GM10266 (cell line): ENCODE data around the gene GPR89A.
"Not testable (repeated sequence)": the region's sequence is repeated elsewhere in the genome, so short reads cannot be mapped to it uniquely, and the experiment has no call there.

Source experiments
- DNase-seq: peaks from one replicate; pipeline ENCODE4 v3.0.0; 2012; ENCODE audit errors: extremely low spot score
- TF ChIP-seq, protein P1 (sequence below): IDR thresholded peaks from 2 replicates; pipeline ENCODE4 v1.5.1; 2012; ENCODE audit warnings: mild to moderate bottlenecking, low read depth; ENCODE audit not compliant: control insufficient read depth, insufficient read depth; ENCODE audit errors: missing control alignments

GPR89A gene

DNA sequence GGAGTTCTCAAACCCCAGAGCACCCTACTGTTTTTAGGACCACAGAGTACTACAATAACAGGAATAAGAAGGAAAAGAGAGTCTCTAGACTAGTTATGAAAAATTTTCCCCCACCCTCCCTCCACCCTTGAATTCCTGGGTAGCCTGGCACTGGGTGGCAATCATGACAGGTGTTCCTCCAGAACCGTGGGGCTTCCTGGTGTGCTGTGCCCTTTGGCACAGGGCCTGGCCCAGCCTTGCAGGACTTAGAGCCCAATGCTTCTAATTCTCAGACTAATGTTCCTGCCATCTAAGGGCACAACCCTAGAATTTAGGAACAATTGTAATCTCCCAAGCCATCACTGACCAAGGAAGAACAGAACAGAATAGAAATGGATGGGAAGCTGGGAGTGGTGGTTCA lies 110.0 kb downstream of the GPR89A start:
- no peak for DNase-seq
- TF ChIP-seq, protein P1, sequence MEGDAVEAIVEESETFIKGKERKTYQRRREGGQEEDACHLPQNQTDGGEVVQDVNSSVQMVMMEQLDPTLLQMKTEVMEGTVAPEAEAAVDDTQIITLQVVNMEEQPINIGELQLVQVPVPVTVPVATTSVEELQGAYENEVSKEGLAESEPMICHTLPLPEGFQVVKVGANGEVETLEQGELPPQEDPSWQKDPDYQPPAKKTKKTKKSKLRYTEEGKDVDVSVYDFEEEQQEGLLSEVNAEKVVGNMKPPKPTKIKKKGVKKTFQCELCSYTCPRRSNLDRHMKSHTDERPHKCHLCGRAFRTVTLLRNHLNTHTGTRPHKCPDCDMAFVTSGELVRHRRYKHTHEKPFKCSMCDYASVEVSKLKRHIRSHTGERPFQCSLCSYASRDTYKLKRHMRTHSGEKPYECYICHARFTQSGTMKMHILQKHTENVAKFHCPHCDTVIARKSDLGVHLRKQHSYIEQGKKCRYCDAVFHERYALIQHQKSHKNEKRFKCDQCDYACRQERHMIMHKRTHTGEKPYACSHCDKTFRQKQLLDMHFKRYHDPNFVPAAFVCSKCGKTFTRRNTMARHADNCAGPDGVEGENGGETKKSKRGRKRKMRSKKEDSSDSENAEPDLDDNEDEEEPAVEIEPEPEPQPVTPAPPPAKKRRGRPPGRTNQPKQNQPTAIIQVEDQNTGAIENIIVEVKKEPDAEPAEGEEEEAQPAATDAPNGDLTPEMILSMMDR, result no peak

DNA sequence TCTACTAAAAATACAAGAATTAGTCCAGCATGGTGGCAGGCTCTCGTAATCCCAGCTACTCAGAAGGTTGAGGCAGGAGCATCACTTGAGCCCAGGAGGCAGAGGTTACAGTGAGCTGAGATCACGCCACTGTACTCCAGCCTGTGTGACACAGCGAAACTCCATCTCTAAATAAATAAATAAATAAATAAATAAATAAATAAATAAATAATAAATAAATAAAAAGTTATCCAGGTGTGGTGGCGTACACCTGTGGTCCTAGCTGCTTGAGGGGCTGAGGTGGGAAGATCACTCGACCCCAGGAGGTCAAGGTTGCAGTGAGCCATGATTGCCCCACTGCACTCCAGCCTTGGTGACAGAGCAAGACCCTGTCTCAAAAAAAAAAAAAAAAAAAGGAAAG lies 110.7 kb downstream of the GPR89A start:
- DNase-seq, result not testable (repeated sequence)

DNA sequence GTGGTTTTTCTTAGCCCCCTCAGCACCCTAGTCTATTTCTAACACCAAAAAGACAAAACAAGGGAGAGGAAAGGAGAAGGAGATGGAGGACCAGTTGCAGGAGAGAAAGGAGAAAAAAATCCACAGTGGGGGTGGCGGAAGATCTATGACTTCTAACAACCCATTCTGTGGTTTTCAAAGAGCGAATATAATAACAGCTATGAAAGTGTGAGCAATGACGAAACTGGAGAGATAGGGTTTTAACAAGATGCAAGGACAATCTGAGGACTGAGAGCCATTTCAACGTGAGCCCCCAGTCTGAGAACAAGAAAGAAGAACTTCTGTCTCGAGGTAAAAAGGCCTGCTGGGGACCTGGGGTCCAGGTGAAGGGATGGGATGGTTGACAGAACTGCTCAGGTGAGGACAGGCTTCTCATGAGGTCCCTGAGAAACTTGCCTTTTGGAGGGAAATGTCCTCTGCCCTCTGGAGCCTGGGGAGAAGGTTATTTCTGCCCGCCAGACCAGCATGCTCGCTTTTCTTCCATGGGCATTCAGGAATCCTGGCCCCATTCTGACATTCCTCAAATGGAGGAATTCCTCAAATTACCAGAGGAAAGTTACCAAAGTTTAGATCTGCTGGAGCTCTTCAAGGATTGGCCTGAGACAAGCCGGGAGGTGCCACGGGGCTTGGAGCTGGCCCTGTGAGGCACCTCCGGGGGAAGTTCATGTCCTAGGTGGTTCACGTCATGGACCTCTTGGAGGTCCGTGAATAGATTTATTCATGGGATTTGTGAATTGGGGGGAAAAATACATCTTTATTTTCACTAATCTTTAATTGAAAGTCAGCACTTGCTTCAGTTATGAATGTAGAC lies 111.7 kb downstream of the GPR89A start, which contains the start of gene CD160:
Gene CD160 (plus strand): TSS at position 270 of the 850 bp plus-strand sequence. CDS start 8,829 bp downstream, outside the sequence.
- TF ChIP-seq, protein P1, result no peak
- peak; percentile 38 for DNase-seq
